ENCODE results near the gene PHOSPHO1.
"Not testable (repeated sequence)": the region's sequence is repeated elsewhere in the genome, so short reads cannot be mapped to it uniquely, and the experiment has no call there.

The PHOSPHO1 gene

GRCh38 chr17:49200423-49201083 lies 30.0 kb downstream of the PHOSPHO1 start:
- DNase-seq (ENCODE audit: insufficient read length) = no peak
- TF ChIP-seq POLR2AphosphoS5 (IDR thresholded peaks at IDR 0.05; ENCODE audit: low read depth, low read length) = no peak
- TF ChIP-seq TAF1 (IDR thresholded peaks at IDR 0.05; ENCODE audit: borderline replicate concordance, low read depth, low read length) = no peak
- no peak for TF ChIP-seq POLR2A (IDR thresholded peaks at IDR 0.05; ENCODE audit: low read depth, low read length)
- no peak for FAIRE-seq

DNA sequence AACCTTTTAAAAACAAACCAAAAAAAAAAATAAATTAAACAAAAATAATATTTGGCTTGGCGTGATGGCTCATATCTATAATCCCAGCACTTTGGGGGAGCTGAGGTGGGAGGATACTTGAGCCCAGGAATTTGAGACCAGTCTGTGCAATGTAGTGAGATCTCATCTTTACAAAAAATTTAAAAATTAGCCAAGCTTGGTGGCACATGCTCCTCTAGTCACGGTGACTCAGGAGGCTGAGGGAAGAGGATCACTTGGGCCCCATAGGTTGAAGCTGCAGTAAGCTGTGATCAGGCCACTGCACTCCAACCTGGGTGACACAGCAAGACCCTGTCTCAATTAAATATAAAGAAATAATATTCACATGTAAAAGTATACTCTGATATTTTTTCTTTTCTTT lies 32.4 kb downstream of the PHOSPHO1 start:
- no peak for TF ChIP-seq POLR2A (IDR thresholded peaks at IDR 0.05; ENCODE audit: low read depth, low read length)
- no peak for TF ChIP-seq POLR2AphosphoS5 (IDR thresholded peaks at IDR 0.05; ENCODE audit: low read depth, low read length)
- TF ChIP-seq TAF1 (IDR thresholded peaks at IDR 0.05; ENCODE audit: borderline replicate concordance, low read depth, low read length) = no peak
- no peak for FAIRE-seq
- DNase-seq (ENCODE audit: insufficient read length) = no peak

DNA sequence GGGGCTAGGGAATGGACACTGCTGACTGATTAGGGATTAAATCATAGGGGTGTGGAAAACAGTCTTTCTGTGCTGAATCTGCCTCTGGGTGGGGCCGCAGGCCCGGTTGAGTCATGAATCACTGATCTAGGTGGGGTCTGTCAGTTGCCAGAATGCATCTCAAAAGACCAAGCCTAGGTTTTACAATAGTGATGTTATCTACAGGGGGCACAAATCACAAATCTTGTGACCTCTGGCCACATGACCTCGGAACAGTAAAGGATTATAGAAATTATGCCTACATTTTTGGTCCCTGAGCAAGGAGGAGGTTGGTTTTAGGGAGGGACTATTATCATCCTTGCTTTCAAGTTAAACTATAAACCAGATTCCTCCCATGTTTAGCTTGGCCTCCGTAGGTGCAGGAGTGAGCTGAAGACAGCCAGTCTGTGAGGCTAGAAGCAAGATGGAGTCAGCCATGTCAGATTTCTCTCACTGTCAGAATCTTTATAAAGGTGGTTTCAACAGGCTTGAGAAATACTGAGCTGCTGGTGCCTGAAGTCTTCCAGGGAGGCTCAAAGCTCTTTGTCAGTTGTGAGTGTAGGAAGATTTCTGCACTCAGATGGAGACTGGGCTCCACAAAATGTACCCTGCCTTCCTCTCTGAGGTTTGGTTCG lies 33.1 kb downstream of the PHOSPHO1 start:
- TF ChIP-seq TAF1 (IDR thresholded peaks at IDR 0.05; ENCODE audit: borderline replicate concordance, low read depth, low read length) = no peak
- no peak for TF ChIP-seq POLR2AphosphoS5 (IDR thresholded peaks at IDR 0.05; ENCODE audit: low read depth, low read length)
- no peak for TF ChIP-seq POLR2A (IDR thresholded peaks at IDR 0.05; ENCODE audit: low read depth, low read length)
- FAIRE-seq = no peak
- no peak for DNase-seq (ENCODE audit: insufficient read length)

DNA sequence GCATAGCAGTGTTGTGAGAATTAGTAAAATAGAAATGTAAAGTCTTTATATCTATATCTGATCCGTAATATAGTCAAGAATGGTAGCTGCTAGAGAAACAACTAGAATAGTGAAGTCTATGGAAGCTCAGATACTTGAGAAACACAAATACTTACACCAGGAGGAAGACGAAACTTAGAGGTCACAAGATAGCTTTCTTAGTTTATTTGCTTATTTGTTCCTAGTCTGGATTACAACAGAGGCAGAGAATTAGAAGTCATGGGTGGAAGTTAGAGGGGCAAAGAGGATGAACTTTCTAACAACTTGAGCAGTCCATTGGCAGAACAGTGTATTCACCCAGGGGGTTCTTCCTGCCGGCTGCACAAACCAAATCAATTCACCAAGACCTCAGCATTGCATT lies 34.1 kb downstream of the PHOSPHO1 start:
- no peak for FAIRE-seq
- DNase-seq (ENCODE audit: insufficient read length) = no peak

GRCh38 chr17:49195751-49196150 lies 34.8 kb downstream of the PHOSPHO1 start:
- no peak for TF ChIP-seq POLR2AphosphoS5 (IDR thresholded peaks at IDR 0.05; ENCODE audit: low read depth, low read length)
- TF ChIP-seq TAF1 (IDR thresholded peaks at IDR 0.05; ENCODE audit: borderline replicate concordance, low read depth, low read length) = no peak
- no peak for TF ChIP-seq POLR2A (IDR thresholded peaks at IDR 0.05; ENCODE audit: low read depth, low read length)
- FAIRE-seq = no peak
- DNase-seq (ENCODE audit: insufficient read length) = no peak

More for the DNA sequence above, 34.1 kb downstream of the PHOSPHO1 start:
- no peak for TF ChIP-seq TAF1 (IDR thresholded peaks at IDR 0.05; ENCODE audit: borderline replicate concordance, low read depth, low read length)
- no peak for TF ChIP-seq POLR2AphosphoS5 (IDR thresholded peaks at IDR 0.05; ENCODE audit: low read depth, low read length)
- no peak for TF ChIP-seq POLR2A (IDR thresholded peaks at IDR 0.05; ENCODE audit: low read depth, low read length)

- FAIRE-seq (no peak), DNase-seq (ENCODE audit: insufficient read length) (no peak)
- TF ChIP-seq TAF1 (IDR thresholded peaks at IDR 0.05; ENCODE audit: borderline replicate concordance, low read depth, low read length) = no peak
- TF ChIP-seq POLR2AphosphoS5 (IDR thresholded peaks at IDR 0.05; ENCODE audit: low read depth, low read length) = no peak
Measured at GRCh38 chr17:49194297-49194607, 36.3 kb downstream of the PHOSPHO1 start.

DNA sequence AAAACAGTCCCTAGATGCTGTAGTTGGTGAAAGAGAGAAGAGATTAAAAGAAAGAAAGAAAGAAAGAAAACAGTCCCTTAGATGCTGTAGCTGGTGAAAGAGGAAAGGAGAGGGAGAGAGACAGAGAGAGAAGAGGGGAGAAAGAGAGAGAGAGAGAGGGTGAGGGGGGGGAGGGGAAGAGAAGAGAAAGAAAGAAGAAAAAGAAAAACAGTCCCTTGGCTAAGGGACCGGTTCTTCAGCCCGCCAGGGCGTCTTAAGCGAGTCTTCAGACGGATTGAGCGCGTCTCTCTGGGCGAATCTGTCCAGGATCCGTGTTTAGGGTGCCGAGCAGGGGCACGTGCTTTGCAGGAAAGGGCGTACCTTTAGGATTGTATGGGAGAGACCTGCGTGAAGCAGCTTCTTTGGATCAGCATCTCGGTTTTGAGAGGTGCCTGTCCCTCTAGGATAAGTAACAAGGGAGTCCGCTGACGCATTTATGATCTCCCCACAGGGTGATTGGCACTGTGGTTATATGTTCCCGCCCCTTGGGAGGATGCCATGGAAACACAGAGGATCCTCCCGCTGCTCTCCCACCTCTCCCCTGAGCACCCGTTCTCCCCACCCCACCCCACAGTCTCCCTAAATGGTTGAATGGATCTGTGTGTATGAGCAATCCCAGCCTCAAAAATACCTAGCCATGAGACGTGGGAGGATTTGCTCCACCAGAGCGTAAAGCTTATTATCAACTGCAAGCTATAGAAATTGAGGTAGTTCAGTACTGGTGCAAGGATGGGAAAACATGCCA lies 36.9 kb downstream of the PHOSPHO1 start:
- no peak for DNase-seq (ENCODE audit: insufficient read length)
- TF ChIP-seq TAF1 (IDR thresholded peaks at IDR 0.05; ENCODE audit: borderline replicate concordance, low read depth, low read length) (no peak), POLR2AphosphoS5 (IDR thresholded peaks at IDR 0.05; ENCODE audit: low read depth, low read length) (peak; percentile 49), POLR2A (IDR thresholded peaks at IDR 0.05; ENCODE audit: low read depth, low read length) (peak; percentile 8; the same call in 1 of the 2 replicates)
- FAIRE-seq = peak; percentile 74

GRCh38 chr17:49191917-49192741 lies 38.5 kb downstream of the PHOSPHO1 start:
- TF ChIP-seq TAF1 (IDR thresholded peaks at IDR 0.05; ENCODE audit: borderline replicate concordance, low read depth, low read length) = no peak
- no peak for TF ChIP-seq POLR2AphosphoS5 (IDR thresholded peaks at IDR 0.05; ENCODE audit: low read depth, low read length)
- peak; percentile 48 for TF ChIP-seq POLR2A (IDR thresholded peaks at IDR 0.05; ENCODE audit: low read depth, low read length)
- peak; percentile 32 for DNase-seq (ENCODE audit: insufficient read length)
- FAIRE-seq = no peak

DNA sequence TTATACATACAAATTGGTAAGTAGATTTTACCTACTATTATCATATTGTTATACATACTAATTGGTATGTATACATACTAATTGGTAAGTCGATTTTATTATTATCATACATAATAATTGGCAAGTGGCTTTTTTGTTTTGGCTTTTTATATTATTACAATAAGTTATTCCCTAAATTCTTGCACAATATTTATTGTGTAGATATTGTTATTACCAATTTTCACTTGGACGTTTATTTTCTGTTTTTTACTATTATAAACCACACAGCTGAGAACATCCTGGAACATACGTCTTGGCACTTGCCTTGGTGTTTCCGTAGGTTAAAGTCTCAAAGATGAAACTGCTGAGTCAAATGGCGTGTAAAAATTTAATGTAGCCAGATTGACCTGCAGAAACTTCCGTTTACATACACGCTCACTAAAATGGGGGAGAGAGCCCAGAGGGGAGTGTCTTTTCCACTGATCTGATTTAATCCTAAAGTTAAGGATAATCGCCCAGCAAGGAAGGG lies 39.1 kb downstream of the PHOSPHO1 start:
- TF ChIP-seq POLR2A (IDR thresholded peaks at IDR 0.05; ENCODE audit: low read depth, low read length) = no peak
- TF ChIP-seq POLR2AphosphoS5 (IDR thresholded peaks at IDR 0.05; ENCODE audit: low read depth, low read length) = no peak
- no peak for TF ChIP-seq TAF1 (IDR thresholded peaks at IDR 0.05; ENCODE audit: borderline replicate concordance, low read depth, low read length)
- no peak for FAIRE-seq
- DNase-seq (ENCODE audit: insufficient read length) = no peak

DNA sequence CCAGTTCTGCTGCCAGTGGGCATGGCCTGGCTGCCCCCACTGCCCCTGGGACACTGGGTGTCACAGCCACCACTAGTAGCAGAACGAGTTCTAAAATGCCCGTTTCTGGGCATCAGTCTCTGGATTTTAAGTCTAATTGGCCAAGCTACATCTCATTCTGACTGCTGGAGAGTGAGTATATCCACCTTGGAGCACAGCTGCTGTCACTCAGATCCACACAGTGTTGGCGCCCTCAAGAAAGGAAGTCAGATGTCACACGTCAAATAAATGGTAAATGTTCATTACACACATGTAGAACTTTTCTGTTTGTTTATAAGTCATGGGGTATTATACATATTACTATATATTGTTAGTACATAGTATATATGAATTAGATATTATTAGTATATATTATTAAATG lies 39.7 kb downstream of the PHOSPHO1 start:
- FAIRE-seq (no peak), DNase-seq (ENCODE audit: insufficient read length) (no peak)
- TF ChIP-seq TAF1 (IDR thresholded peaks at IDR 0.05; ENCODE audit: borderline replicate concordance, low read depth, low read length) = no peak
- no peak for TF ChIP-seq POLR2AphosphoS5 (IDR thresholded peaks at IDR 0.05; ENCODE audit: low read depth, low read length)
- TF ChIP-seq POLR2A (IDR thresholded peaks at IDR 0.05; ENCODE audit: low read depth, low read length) = no peak

GRCh38 chr17:49187301-49187700 lies 43.3 kb downstream of the PHOSPHO1 start:
- DNase-seq (ENCODE audit: insufficient read length) (no peak), FAIRE-seq (no peak)
- TF ChIP-seq POLR2A (IDR thresholded peaks at IDR 0.05; ENCODE audit: low read depth, low read length) = no peak
- no peak for TF ChIP-seq POLR2AphosphoS5 (IDR thresholded peaks at IDR 0.05; ENCODE audit: low read depth, low read length)
- no peak for TF ChIP-seq TAF1 (IDR thresholded peaks at IDR 0.05; ENCODE audit: borderline replicate concordance, low read depth, low read length)

DNA sequence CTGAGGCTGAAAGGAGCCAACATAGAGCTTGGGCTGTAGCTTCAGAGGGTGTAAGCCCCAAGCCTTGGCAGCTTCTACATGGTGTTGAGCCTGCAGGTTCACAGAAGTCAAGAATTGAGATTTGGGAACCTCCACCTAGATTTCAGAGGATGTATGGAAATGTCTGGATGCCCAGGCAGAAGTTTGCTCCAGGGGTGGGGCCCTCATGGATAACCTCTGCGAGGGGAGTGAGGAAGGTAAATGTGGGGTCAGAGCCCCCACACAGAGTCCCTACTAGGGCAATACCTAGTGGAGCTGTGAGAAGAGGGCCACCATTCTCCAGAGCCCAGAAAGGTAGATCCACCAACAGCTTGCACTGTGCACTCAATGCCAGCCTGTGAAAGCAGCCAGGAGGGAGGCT lies 45.2 kb downstream of the PHOSPHO1 start:
- FAIRE-seq; DNase-seq (ENCODE audit: insufficient read length): not testable (repeated sequence)

DNA sequence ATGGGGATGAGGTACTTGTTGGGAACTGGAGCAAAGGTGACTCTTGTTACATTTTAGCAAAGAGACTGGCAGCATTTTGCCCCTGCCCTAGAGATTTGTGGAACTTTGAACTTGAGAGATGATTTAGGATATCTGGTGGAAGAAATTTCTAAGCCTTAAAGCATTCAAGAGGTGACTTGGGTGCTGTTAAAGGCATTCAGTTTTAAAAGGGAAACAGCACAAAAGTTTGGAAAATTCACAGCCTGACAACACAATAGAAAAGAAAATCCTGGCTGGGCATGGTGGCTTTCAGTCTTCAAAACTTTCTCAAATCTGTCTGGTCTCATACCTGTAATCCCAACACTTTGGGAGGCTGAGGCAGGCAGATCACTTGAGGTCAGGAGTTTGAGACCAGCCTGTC lies 46.1 kb downstream of the PHOSPHO1 start:
- not testable (repeated sequence) for DNase-seq (ENCODE audit: insufficient read length); FAIRE-seq
